ENCODE measurements around the gene NDUFA11.

DNA sequence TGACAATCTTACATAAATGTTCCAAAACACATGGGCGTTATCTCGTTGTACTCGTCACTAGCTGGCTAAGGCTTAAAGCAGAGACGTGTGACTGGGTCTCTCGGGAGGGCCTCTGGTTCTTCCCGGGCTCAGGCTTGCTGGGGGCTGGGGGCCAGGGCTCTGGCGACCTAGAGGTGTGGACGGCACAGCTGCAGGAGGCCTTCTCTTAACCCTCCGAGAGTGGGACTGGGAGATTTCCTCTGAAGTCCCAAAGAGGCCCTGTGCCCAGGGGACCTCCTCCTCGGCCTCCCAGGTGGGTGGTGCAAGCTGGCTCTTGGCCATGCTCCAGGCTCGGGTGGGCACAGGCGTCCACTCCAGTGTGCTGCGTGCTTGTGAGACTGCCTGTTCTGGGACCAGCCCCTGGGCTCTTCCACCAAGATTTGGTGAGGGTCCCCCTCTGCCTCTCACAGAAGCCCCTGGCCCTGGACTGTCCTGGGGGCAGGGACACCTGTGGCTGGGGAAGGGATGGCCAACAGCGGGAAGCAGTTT, 12.7 kb upstream of the NDUFA11 start:
- TF ChIP-seq, protein P1, sequence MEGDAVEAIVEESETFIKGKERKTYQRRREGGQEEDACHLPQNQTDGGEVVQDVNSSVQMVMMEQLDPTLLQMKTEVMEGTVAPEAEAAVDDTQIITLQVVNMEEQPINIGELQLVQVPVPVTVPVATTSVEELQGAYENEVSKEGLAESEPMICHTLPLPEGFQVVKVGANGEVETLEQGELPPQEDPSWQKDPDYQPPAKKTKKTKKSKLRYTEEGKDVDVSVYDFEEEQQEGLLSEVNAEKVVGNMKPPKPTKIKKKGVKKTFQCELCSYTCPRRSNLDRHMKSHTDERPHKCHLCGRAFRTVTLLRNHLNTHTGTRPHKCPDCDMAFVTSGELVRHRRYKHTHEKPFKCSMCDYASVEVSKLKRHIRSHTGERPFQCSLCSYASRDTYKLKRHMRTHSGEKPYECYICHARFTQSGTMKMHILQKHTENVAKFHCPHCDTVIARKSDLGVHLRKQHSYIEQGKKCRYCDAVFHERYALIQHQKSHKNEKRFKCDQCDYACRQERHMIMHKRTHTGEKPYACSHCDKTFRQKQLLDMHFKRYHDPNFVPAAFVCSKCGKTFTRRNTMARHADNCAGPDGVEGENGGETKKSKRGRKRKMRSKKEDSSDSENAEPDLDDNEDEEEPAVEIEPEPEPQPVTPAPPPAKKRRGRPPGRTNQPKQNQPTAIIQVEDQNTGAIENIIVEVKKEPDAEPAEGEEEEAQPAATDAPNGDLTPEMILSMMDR (IDR thresholded peaks at IDR 0.05): no peak
- TF ChIP-seq POLR2A (IDR thresholded peaks at IDR 0.05): no peak
